Right renal pelvis (tissue), 4 donors: ENCODE data around the gene ISG20. TPM values are rescaled to one million over a fixed set of nuclear protein-coding genes. Genes with fewer than 3 reads are reported as not detected.
A peak's percentile ranks its signal among the peaks of the same experiment; 100 is the strongest.
"Not testable (repeated sequence)": the region's sequence is repeated elsewhere in the genome, so short reads cannot be mapped to it uniquely, and the experiment has no call there.

ENCODE experiments used
- DNase-seq, 4 donors: peaks; one replicate each; pipeline ENCODE4 v3.0.0-alpha.2; 2013; ENCODE audit warnings: low read depth in 4 of 4, low spot score in 3 of 4, missing footprints in 1 of 4
- polyA plus RNA-seq, 4 donors: library from polyadenylated mRNA; unstranded; fragments of 120-200 nt; gene quantifications; one replicate each; pipeline ENCODE4 v1.2.1, GENCODE V29; 2013; ENCODE audit not compliant: insufficient read length in 4 of 4

The ISG20 gene
- polyA plus RNA-seq, 4 donors: 0.39 to 1.8 (median 0.89) TPM

DNA sequence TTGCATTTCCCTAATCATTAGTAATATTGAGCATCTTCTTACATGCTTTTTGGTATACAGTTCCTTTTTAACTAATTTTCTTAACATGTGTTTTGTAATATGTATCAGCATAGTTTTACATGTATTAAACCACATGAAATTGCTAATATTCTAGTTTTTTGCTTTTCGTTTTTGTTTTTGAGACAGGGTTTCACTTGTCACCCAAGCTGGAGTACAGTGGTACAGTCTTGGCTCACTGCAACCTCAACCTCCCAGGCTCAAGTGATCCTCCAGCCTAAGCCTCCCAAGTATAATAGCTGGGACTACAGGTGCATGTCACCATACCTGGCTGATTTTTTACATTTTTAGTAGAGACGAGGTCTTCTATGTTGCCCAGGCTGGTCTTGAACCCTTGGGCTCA, 4.4 kb upstream of the ISG20 start:
- no peak for DNase-seq

DNA sequence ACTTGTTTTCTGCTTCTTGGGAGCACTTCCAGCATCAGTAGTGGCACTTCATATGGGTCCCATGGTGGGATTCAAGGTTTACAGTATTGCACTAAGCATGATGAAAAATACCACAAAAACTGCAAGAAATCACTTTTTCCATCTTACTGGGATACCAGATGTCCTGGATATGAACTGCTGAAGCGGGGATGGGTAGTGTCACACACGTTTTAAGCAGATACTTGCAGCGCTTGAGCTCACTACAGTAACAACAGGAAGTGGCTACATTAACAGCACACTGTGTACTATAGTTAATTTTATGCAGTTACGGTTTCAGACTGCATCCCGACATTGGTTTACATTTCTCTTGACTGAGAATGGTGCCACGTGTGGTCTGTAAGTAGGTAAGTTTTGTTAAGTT, 3.5 kb upstream of the ISG20 start:
- DNase-seq: no peak

DNA sequence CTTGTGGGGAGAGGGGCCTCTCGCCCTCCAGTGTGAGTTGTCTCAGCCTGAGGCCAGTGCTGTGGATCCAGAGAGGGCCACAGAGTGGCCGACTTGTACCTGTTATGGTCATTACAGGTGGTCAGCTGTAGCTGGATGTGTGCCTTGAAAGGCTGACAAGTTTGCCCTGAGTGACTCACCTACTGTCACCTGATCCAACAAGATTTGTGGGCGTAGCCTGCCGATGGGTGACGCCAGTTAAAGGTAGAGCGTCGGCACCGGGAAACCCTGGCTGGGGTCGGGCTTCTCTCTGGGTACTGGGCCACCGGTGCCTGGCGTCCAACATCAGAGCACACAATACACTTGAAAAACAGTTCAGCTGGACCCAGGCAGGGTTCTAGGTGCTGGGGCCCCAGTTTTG, 2.8 kb upstream of the ISG20 start:
- no peak for DNase-seq

DNA sequence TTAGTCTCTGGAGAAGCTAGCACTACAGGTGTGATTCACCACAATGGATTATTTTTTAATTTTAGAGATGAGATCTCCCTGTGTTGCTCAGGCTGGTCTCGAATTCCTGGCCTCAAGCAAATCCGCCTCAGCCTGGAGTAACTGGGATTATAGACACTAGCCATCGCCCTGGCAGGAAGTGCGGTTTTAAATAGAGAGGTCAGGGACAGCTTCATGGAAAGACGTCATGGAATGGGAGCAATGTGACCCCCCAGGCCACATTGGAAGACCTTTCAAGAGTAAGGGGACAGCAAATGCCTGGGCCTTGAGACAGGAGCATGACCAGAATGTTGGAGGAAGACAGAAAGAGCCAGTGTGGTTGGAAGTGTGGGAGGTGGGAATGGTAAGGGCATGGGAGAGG, 2.2 kb upstream of the ISG20 start:
- DNase-seq: no peak

DNA sequence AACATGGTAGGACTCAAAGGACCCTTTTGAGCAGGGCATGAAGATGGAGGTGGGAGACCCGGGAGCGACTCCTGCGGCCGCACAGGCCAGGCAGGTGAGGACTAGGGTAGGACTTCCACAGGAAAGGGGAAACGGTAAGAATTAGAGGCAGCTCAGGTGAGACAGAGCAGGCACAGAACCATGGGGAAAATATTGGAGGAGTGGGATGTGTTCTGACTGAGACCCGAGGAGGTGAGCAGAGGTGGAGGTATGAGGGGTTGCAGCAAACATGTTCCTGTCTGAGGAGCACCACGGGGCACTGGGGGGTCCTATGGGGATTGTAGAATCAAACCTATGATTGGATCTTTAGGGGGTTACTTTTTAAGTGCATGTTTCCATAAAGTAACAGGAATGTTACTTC, 1.4 kb upstream of the ISG20 start:
- DNase-seq: no peak

DNA sequence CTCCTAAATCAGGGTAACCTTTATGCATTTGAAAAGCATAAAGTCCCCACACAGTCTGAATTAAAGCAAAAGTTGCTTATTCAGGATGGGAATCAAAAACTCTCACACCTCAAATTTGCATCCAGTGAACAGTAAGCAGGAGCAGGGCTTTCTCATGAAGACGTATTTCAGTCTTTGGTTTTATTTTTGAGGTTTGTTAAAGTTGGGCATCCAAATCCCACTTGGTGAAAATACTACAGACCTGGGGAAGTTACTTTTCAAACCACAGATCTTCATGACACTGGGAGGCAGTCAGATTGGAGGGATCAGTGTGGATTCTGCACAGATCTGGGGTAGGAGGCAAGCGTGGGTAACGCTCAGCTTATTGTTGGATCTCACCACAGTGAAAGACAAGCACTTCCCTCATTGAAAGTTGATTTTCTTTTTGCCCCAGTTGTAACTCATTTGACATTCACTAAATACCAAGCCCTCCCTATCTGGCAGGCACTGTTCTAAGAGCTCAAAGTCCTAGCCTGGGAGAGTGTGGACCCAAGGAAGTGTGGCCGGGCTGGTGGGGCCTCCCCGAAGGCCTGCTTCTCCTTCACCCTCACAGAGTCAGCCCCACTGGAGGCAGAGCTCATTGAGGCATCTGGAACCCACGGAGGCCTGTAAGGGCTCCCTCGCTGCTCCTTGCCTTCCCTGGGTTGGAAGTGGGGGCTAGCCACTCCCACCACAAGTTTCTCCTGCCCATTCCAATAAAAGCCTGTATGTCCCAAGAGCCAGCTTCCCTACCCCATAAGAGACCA, 783 bp upstream of the ISG20 start:
- no peak for DNase-seq

DNA sequence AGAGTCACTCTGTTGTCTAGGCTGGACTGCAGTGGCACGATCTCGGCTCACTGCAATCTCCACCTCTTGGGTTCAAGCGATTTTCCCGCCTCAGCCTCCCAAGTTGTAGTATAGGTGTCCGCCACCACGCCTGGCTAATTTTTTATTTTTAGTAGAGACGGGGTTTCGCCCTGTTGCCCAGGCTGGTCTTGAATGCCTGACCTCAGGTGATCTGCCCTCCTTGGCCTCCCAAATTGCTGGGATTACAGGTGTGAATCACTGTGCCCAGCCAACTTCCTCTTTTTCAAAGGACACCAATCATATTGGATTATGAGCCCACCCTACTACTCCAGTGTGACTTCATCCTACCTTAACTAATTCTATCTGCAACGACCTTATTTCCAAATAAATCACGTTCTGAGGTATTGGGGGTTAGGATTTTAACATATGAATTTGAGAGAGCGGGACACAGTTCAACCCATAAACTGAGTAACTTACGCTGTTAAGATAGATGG, 3.2 kb downstream of the ISG20 start:
- no peak for DNase-seq

DNA sequence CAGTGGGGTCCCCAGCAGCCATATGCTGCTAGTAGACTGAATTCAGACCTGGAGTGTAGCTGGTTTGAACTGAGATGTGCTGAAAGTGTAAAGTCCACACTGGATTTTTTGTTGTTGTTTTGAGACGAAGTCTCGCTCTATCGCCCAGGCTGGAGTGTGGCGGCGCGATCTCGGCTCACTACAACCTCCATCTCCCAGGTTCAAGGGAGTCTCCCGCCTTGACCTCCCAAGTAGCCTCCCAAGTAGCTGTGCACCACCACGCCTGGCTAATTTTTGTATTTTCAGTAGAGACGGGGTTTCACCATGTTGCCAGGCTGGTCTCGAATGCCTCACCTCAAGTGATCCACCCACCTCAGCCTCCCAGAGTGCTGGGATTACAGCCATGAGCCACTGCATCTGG, 3.7 kb downstream of the ISG20 start:
- DNase-seq: not testable (repeated sequence)

DNA sequence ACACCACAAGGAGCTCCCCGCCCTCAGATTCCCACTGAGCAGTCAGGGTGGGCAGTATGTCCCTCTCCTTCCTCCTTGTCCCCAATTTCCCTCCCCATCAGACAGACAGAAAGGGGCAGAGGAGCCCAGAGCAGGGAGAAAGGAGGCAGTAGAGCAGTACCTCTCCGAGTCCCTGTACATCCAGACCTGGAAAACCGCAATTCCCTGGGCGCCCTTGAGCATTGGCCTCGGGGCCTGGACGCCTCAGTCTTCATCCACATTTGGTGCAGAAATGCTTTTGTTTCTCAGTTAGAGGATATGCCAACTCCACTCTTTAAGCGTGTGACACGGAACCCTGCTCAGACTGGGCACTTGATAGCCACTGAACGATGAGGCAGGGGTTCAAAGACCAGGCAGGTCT, 5.9 kb downstream of the ISG20 start:
- no peak for DNase-seq

DNA sequence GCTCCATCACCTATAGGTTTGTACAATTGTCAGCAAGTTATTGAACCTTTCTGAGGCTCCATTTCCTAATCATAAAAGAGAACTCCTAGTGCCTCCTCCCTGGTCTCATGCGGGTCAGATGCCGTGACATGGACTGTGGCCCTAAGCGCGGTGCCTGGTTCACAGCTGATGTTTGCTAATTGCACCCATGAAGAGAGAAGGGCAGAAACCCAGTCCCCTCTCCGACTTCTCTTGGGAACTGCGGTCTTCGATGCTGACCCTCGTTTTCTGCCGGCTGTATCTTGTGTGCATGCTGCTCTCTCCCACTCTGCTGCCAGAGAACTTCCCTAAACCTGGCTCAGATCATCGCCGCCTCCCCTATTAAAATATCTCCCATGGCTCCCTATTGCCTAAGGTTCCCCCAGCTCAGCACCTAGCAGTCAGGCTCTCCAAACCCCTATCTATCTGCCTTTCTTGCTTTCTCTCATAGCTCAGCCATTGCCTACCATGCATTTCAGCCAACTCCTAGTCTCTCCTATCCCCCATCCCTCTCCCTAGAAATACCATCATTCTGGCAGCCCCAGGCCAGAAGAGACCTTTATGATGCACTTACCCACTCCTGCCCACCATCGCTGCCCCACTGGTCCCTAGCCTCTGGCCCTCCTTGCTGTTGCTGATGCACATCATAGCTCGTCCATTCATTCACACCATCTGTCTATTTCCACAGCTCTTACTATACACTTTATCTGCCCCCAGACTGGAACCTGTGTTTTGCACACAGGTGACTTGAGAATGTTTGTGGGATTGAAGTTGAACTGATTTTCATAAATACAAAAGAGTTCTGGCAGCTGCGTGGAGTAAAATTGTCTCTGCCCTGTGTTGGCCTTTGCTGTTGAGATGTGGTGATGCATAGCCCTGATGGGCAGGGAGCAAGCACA, 6.6 kb downstream of the ISG20 start:
- no peak for DNase-seq

DNA sequence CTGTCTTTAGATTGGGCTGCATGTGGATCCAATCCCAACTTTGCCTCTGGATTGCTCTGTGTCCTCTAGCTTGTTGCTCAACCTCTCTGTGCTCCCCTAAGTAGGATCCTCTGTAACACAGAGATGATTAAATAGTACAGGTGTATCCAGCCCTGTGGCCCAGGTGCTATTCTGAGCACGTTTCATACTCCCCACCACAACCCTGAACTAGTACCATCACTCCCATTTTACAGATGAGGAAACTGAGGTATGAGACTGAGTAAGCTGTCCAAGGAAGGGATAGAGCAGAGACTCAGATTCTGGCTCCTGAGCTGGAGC, 7.2 kb downstream of the ISG20 start:
- no peak for DNase-seq

DNA sequence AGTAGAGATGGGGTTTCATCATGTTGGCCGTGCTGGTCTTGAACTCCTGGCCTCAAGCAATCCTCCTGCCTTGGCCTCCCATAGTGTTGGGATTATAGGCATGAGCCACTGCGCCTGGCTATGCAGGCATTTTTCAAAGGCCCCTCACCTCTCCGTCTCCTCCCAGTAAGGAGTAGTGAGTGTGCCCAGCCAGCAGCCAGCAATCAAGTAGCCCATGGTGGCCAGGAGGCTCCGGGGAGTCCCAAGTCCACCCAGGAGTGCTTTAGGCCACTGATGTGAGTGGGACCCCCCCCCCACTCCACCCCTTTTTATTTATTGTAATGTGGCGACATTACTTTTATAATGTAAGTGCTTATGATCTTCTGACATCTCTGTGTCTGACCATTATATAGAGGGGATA, 8.1 kb downstream of the ISG20 start:
- no peak for DNase-seq

DNA sequence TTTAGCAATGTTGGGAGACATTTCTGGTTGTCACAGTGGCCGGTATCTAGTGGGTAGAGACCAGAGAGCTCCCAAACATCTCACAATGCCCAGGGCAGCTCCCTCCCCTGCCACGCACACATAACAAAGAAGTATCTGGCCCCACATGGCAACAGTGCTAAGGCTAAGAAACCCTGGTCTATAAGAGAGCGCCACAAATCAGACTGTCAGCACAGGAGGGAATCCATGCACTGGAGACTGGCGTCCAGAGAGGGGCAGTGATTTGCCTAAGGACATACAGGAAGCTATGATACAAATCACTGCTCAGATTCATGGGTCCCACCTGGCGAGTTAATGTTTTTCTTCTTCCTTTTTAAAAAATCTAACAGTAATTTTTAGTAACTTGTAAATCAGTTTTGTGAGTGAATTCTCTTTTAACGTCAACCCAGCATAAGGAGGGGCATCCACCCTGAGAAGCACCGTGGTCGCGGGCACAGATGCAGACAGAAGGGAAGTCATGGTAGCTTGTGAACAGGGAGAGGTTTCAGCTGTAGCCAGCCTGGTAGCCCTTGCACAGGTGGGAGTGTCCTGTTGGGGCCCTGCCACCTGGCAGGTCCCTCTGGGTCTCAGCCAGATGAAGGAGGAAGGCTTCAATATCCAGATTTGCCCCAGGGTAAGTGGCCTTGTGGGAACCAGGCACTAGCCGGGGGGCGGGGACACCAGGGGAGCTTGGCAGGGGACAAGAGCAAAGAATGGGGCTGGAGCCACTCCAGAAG, 8.7 kb downstream of the ISG20 start:
- no peak for DNase-seq

DNA sequence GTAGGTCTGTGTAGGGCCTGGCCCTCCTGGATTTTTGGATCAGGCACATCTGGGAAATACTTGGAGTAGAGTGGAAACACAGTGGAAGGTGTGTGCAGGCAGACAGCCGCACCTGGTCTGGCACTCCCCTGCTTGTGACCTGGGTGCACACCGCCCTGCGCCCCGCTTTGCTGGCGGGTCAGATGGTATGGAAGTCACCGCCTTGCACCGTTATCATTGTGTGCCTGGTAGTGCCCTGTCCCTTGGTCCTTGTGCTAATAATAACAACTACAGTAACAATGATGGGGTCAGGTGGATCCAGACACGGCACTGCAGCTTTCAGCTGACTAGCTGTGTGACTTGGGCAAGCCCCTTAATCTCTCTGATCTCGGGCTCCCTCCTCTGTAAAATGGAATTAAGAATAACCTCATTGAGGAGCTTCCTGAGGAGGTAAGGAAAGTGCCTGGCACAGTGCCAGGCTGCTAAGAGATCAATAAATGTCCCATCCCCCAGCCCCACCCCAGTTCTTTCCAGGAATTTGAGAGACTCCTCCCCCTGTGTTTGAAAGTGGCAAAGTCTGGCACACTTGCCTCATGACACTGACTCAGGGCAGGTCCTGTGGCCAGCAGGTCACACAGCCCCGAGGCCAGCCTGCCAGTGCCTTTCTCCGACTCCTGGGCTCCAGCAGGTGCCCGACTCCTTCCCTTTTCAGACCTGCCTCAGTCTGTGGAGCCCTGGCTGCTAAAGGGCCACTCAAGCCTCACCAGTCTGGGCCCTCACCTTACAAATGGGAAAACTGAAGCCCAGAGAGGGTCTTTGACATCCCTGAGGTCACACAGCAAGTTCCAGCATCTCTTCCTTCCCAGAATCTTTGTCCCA, 9.8 kb downstream of the ISG20 start:
- DNase-seq: no peak

DNA sequence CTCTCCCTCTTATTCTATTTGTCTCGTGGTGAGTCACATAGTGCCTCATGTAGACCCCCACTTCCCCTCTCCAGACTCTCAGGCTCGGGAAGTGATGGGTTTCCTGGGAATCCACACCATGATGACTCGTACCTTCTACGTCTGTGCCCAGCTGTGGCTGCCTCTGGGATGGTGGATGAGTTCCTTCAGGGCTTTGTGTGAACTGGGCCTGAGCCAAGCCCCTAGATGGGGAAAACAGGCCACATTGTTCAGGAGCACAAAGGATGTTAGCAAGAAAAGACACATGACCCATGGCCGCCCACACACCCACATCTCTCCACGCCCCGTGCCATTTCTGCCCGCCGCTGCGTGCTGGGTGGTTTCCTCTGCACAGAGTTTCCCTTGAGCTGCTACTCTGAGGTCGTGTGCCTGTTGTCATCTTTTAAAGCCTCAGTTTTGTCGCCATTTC, 10.5 kb downstream of the ISG20 start:
- DNase-seq: no peak

DNA sequence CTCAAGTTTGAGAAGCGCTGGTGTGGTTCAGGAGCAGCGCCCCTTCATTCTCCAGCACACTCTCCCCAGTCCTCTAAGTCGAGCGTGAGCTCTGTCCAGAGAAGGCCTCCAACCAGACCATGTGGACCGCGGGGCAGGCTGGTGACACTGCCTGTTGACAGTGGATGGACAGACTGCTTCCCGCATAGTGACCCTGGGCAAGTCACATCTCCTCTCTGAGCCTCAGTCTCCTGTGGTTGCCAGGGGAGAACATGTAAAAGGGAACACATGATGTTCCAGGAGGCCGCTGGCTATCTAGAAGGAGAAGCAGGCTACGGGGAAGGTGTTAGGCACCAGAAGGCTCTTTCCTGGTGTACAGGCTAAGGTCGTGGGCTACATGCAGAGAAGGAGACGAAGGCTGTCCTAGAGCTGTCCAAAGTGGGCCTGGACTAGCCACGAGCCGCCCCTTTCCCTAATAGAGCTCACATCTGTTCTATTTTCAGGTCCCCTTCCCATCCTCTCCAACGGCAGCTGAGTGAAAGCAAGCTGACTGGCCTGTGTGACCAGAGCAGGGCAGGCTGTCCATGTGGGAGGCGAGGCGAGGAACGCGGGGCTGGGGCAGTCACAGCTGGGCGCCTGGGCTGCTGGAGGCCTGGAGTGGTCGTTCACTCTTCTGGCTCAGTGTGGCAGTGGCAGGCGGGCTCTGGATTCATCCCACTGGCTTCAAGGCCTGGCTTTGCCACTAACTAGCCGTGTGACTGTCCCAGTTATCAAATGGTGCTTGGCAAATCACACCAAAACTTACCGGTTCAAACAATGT, 11.1 kb downstream of the ISG20 start:
- DNase-seq: no peak

DNA sequence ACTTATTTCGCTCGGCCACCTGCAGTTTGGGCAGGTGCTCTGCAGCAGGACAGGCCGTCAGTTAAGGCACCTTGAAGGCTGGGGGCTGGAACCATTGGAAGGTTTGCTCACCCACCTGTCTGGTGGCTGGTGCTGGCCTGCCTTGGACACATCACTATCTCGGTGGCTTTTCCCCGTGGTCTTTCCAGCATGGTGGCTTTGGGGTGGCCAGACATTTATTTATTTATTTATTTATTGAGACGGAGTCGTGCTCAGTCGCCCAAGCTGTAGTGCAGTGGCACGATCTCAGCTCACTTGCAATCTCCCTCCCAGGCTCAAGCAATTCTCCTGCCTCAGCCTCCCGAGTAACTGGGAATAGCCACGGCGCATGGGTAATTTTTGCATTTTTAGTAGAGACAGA, 11.7 kb downstream of the ISG20 start:
- no peak for DNase-seq

DNA sequence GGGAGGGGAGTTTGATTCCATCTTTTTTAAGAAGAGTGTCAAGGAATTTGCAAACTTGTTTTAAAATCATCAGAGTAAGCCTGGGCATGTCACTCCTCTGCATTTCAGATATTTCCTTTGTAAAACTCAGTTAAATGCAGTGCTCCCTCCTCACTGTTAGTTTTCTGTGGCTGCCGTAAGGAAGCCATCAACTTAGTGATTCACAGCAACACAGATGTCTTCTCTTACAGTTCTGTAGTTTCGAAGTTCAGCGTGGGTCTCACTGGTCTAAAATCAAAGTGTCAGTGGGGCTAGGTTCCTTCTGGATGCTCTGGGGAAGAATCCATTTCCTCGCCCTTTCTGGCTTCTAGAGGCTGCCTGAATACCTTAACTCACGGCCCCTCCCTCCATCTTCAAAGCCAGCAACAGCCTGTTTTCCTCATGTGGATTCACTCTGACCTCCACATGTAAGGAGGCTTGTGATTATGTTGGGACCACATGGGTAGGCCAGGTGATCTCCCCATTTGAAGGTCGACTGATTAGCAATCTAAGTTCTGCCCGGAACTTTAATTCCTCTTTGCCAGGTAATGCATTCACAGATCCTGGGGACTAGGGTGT, 12.4 kb downstream of the ISG20 start:
- peak in 1 of 4 donors; percentile 29 for DNase-seq

DNA sequence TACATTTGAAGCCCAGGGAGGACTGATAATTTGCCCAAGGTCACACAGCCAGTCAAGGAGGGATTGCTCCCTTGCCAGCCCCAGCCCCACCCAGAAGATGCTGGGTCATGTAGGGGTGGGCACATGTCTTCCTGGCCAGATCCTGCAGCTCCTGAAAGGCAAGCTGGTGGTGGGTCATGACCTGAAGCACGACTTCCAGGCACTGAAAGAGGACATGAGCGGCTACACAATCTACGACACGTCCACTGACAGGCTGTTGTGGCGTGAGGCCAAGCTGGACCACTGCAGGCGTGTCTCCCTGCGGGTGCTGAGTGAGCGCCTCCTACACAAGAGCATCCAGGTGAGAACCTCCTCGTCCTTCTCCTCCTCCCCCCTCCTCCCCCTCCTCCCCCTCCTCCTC, 13.2 kb downstream of the ISG20 start:
- no peak for DNase-seq
